ENCODE results near the gene KLHL22. TPM values are rescaled to one million over a fixed set of nuclear protein-coding genes. Genes with fewer than 3 reads are reported as not detected.

KLHL22 gene
- total and polyA plus RNA-seq, 2 of the 13 experiments (the other 11 are each of a cell fraction or from before 2014, with no cell fraction given) = 10.9 to 14.8 TPM

DNA sequence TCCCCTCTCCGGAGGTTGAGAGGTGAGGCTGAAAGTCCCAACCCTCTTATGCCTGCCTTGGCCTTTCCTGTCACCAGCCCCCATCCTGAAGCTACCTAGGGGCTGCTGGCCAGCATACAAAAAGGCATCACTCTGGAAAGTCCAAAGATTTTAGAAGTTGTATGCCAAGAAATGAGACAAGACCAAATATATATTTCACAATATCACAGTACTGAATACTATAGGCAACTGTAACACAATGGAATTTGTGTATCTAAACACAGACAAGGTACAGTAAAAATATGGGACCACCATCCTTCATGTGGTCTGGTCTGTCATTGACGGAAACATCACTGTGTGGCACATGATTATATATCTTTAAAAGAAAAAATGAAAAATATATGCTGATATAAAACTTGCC lies 4.2 kb downstream of the KLHL22 start:
- POLR2A ChIA-PET = no interaction called here
- peaks cover 2 to 5% of the 10 kb centered on the region in 2 experiments; a peak in 3 of 5 replicates for H3K36me3 ChIP-seq (replicated peaks in 1 of 2; ENCODE audit: control insufficient read depth in 1 of 2, insufficient read depth in 2 of 2, low read length in 2 of 2)

DNA sequence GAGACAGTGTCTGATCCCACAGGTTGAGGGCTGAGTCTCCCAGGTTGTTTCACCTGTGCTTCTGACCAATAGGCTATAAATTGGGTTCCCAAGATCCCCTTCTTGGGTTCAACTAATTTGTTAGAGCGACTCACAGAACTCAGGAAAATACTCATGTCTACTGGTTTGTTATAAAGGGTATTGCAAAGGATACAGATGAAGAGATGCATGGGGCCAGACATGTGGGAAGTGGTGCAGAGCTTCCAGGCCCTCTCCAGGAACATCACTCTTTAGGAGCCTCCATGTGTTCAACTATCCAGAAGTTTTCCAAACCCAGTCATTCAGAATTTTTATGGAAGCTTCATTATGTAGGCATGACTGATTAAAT lies 4.7 kb downstream of the KLHL22 start:
- H3K27me3 ChIP-seq (ENCODE audit: control insufficient read depth in 1 of 2, insufficient read depth in 2 of 2, low read length in 2 of 2) = no peaks in the 10 kb centered on the region; a peak in 1 of 5 replicates
- in situ Hi-C loops (cut with HindIII; ENCODE audit: extremely low pct_ligation_motif_present, low pct_unique_long_range_greater_than_20kb) (no loop called here), intact Hi-C loops (cut with micrococcal nuclease; ENCODE audit: unreplicated experiment) (loop anchor here (10.0 kb wide), 1 partner anchor 66 kb away; no protein-coding TSS in a partner anchor)
- no TSS peak for BruUV-seq (replicated peaks)
- H3K9ac ChIP-seq (ENCODE audit: insufficient read depth, low read depth, low read length) = no peak overlapping the region
- no peak overlapping the region for H3K27ac ChIP-seq (ENCODE audit: extremely low read length, insufficient read depth, low read length)
- ChIA-PET POLR2A (no interaction called here), CTCF (ENCODE audit: low intra/inter-chr PET ratio, low total read pairs) (no interaction called here)
- no peak overlapping the region for H2AFZ ChIP-seq (ENCODE audit: low read length)
- no peak for ATAC-seq
- H3K79me2 ChIP-seq (ENCODE audit: insufficient read depth, low read length) = peaks cover 19% of the 10 kb centered on the region
- no peaks in the 10 kb centered on the region for H4K20me1 ChIP-seq (ENCODE audit: insufficient read depth, low read length)
- H3K4me2 ChIP-seq (ENCODE audit: low read depth, low read length) = no peak overlapping the region
- WGBS (ENCODE audit: low lambda C conversion rate) = 100% methylated on average over 1 of the region's 1 CpG
- no peak overlapping the region for H3K4me3 ChIP-seq (replicated peaks in 1 of 3; ENCODE audit: insufficient read depth in 1 of 3, low read depth in 2 of 3, low read length in 3 of 3)
- no peak for DNase-seq (ENCODE audit: low spot score)
- no peaks in the 10 kb centered on the region for H3K9me3 ChIP-seq (ENCODE audit: low read length)
- FAIRE-seq = no peak
- H3K36me3 ChIP-seq (replicated peaks in 1 of 2; ENCODE audit: control insufficient read depth in 1 of 2, insufficient read depth in 2 of 2, low read length in 2 of 2) = peaks cover 2 to 5% of the 10 kb centered on the region in 2 experiments; a peak in 3 of 5 replicates
- peaks cover 22% of the 10 kb centered on the region for H3K4me1 ChIP-seq (ENCODE audit: insufficient read depth, low read length)
- no peak for TF ChIP-seq RBM39 (IDR thresholded peaks at IDR 0.05; ENCODE audit: low read depth, low read length, poor library complexity, severe bottlenecking)
- TF ChIP-seq, protein P1, sequence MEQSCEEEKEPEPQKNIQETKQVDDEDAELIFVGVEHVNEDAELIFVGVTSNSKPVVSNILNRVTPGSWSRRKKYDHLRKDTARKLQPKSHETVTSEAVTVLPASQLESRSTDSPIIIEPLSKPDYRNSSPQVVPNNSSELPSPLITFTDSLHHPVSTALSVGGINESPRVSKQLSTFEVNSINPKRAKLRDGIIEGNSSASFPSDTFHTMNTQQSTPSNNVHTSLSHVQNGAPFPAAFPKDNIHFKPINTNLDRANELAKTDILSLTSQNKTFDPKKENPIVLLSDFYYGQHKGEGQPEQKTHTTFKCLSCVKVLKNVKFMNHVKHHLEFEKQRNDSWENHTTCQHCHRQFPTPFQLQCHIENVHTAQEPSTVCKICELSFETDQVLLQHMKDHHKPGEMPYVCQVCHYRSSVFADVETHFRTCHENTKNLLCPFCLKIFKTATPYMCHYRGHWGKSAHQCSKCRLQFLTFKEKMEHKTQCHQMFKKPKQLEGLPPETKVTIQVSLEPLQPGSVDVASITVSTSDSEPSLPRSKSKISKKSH (CRISPR knock-in tag; IDR thresholded peaks at IDR 0.05; ENCODE audit: borderline replicate concordance) = no peak
- TF ChIP-seq ATF7-NPFF (CRISPR knock-in tag; IDR thresholded peaks at IDR 0.05; ENCODE audit: low read depth) = no peak
- no peak for TF ChIP-seq FIP1L1 (IDR thresholded peaks at IDR 0.05; ENCODE audit: borderline replicate concordance, insufficient read depth, low read depth, low read length)
- no peak for TF ChIP-seq SALL1 (CRISPR knock-in tag; IDR thresholded peaks at IDR 0.05)
- no peak for TF ChIP-seq SMAD9 (CRISPR knock-in tag; IDR thresholded peaks at IDR 0.05)
- no peak for TF ChIP-seq ZFP36L2 (CRISPR knock-in tag; IDR thresholded peaks at IDR 0.05)
- no peak for TF ChIP-seq ZNF496 (CRISPR knock-in tag; IDR thresholded peaks at IDR 0.05; ENCODE audit: insufficient replicate concordance)
- TF ChIP-seq ZNF451 (CRISPR knock-in tag; IDR thresholded peaks at IDR 0.05) = no peak
- TF ChIP-seq YEATS2 (CRISPR knock-in tag; IDR thresholded peaks at IDR 0.05; ENCODE audit: borderline replicate concordance) = no peak
- TF ChIP-seq, protein P2, sequence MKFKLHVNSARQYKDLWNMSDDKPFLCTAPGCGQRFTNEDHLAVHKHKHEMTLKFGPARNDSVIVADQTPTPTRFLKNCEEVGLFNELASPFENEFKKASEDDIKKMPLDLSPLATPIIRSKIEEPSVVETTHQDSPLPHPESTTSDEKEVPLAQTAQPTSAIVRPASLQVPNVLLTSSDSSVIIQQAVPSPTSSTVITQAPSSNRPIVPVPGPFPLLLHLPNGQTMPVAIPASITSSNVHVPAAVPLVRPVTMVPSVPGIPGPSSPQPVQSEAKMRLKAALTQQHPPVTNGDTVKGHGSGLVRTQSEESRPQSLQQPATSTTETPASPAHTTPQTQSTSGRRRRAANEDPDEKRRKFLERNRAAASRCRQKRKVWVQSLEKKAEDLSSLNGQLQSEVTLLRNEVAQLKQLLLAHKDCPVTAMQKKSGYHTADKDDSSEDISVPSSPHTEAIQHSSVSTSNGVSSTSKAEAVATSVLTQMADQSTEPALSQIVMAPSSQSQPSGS (CRISPR knock-in tag; IDR thresholded peaks at IDR 0.05) = no peak

More for the DNA sequence above, 4.2 kb downstream of the KLHL22 start:
- Histone ChIP-seq H3K79me2 (ENCODE audit: insufficient read depth, low read length) (peaks cover 22% of the 10 kb centered on the region), H3K4me3 (replicated peaks in 1 of 3; ENCODE audit: insufficient read depth in 1 of 3, low read depth in 2 of 3, low read length in 3 of 3) (no peak overlapping the region), H3K4me1 (ENCODE audit: insufficient read depth, low read length) (peaks cover 27% of the 10 kb centered on the region), H2AFZ (ENCODE audit: low read length) (no peak overlapping the region), H3K4me2 (ENCODE audit: low read depth, low read length) (no peak overlapping the region), H3K27ac (ENCODE audit: extremely low read length, insufficient read depth, low read length) (no peak overlapping the region), H3K9ac (ENCODE audit: insufficient read depth, low read depth, low read length) (no peak overlapping the region), H3K9me3 (ENCODE audit: low read length) (no peaks in the 10 kb centered on the region), H3K27me3 (ENCODE audit: control insufficient read depth in 1 of 2, insufficient read depth in 2 of 2, low read length in 2 of 2) (no peaks in the 10 kb centered on the region; a peak in 1 of 5 replicates), H4K20me1 (ENCODE audit: insufficient read depth, low read length) (no peaks in the 10 kb centered on the region)
- CTCF ChIA-PET (ENCODE audit: low intra/inter-chr PET ratio, low total read pairs) = no interaction called here
- BruUV-seq (replicated peaks) = no TSS peak
- no peak for ATAC-seq
- intact Hi-C loops (cut with micrococcal nuclease; ENCODE audit: unreplicated experiment) = loop anchor here (10.0 kb wide), 1 partner anchor 67 kb away; no protein-coding TSS in a partner anchor
- in situ Hi-C loops (cut with HindIII; ENCODE audit: extremely low pct_ligation_motif_present, low pct_unique_long_range_greater_than_20kb) = no loop called here
- no peak for FAIRE-seq
- no peak for DNase-seq (ENCODE audit: low spot score)
- WGBS (ENCODE audit: low lambda C conversion rate) = 96% methylated on average over 2 of the region's 2 CpGs
- TF ChIP-seq RFX1 (IDR thresholded peaks at IDR 0.05) = no peak
- no peak for TF ChIP-seq ZNF776 (CRISPR knock-in tag; IDR thresholded peaks at IDR 0.05)
- peak; percentile 38 for TF ChIP-seq CEBPB (IDR thresholded peaks at IDR 0.05; ENCODE audit: borderline replicate concordance, low read depth, low read length)
- TF ChIP-seq, protein P3, sequence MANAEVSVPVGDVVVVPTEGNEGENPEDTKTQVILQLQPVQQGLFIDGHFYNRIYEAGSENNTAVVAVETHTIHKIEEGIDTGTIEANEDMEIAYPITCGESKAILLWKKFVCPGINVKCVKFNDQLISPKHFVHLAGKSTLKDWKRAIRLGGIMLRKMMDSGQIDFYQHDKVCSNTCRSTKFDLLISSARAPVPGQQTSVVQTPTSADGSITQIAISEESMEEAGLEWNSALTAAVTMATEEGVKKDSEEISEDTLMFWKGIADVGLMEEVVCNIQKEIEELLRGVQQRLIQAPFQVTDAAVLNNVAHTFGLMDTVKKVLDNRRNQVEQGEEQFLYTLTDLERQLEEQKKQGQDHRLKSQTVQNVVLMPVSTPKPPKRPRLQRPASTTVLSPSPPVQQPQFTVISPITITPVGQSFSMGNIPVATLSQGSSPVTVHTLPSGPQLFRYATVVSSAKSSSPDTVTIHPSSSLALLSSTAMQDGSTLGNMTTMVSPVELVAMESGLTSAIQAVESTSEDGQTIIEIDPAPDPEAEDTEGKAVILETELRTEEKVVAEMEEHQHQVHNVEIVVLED (CRISPR knock-in tag; IDR thresholded peaks at IDR 0.05; ENCODE audit: borderline replicate concordance) = no peak

Data from HepG2 (cell line).